ENCODE data around the gene ENOPH1. TPM values are rescaled to one million over a fixed set of nuclear protein-coding genes. Genes with fewer than 3 reads are reported as not detected.

The ENOPH1 gene
- total RNA-seq, 3 donors from 2014 or later (not counting 1 experiment from before 2014, with no cell fraction given): 21.0 to 26.1 (median 25.0) TPM

DNA sequence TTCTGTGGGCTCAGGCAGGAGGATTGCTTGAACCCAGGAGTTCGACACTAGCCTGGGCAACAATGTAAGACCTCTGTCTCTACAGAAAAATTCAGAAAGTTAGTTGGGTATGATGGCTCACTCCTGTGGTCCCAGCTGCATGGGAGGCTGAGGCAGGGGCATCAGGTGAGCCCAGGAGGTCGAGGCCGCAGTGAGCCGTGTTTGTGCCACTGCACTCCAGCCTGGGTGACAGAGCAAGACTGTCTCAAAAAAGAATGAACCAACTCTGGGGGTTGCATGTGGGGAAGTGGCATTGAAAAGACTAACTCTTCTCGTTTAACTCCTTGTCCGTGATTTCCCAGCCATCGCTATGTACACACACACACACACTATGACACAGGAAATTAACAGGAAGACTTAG is 26.9 kb downstream of the ENOPH1 start:
- H3K27ac ChIP-seq (ENCODE audit: low read length): no peak overlapping the region
- ATAC-seq (no peak), DNase-seq (no peak)
- intact Hi-C loops (cut with micrococcal nuclease): no loop called here
- Mint-ChIP-seq H3K4me3 (no peak overlapping the region), H3K4me1 (no peaks in the 10 kb centered on the region), H3K36me3 (peaks cover 7% of the 10 kb centered on the region), H3K27ac (no peak overlapping the region), H3K9me3 (no peaks in the 10 kb centered on the region), H3K27me3 (ENCODE audit: low read depth in 2 of 2) (no peaks in the 10 kb centered on the region)
- no peak overlapping the region for H3K4me3 ChIP-seq (ENCODE audit: low read length)
- no peaks in the 10 kb centered on the region for H3K4me1 ChIP-seq (ENCODE audit: control insufficient read depth, insufficient read depth, low read length)
- H3K27me3 ChIP-seq (ENCODE audit: control insufficient read depth, insufficient read depth, low read length): no peaks in the 10 kb centered on the region
- peaks cover 75% of the 10 kb centered on the region for H3K36me3 ChIP-seq (ENCODE audit: control insufficient read depth, insufficient read depth, low read length)
- no peaks in the 10 kb centered on the region for H3K9me3 ChIP-seq (ENCODE audit: control insufficient read depth, insufficient read depth, low read length)
- 99% methylated on average over 4 of the region's 7 CpGs for WGBS (ENCODE audit: insufficient coverage)
- TF ChIP-seq, protein P1, sequence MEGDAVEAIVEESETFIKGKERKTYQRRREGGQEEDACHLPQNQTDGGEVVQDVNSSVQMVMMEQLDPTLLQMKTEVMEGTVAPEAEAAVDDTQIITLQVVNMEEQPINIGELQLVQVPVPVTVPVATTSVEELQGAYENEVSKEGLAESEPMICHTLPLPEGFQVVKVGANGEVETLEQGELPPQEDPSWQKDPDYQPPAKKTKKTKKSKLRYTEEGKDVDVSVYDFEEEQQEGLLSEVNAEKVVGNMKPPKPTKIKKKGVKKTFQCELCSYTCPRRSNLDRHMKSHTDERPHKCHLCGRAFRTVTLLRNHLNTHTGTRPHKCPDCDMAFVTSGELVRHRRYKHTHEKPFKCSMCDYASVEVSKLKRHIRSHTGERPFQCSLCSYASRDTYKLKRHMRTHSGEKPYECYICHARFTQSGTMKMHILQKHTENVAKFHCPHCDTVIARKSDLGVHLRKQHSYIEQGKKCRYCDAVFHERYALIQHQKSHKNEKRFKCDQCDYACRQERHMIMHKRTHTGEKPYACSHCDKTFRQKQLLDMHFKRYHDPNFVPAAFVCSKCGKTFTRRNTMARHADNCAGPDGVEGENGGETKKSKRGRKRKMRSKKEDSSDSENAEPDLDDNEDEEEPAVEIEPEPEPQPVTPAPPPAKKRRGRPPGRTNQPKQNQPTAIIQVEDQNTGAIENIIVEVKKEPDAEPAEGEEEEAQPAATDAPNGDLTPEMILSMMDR (IDR thresholded peaks at IDR 0.05): no peak

DNA sequence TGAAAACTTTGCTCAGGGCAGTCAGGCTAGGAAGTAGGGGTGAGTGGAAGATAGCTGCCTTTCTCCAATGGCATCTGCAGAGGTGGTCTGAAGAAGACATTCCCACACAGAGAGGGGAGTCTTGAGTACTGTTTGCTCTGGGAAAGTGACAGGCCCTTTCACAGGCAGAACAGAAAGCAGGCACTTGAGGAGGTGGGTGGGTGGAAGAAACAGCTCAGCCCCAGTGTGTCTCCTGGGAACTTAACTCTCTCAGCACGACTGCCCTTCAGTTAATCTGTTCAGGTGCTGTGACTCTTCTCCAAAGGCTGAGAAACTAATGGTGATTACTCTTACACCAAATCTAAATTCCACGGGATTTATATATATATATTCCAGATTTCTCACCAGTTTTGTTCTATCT is 28.3 kb downstream of the ENOPH1 start:
- H3K4me1 Mint-ChIP-seq: no peaks in the 10 kb centered on the region
- H3K9me3 Mint-ChIP-seq: no peaks in the 10 kb centered on the region
- Histone ChIP-seq H3K27me3 (ENCODE audit: control insufficient read depth, insufficient read depth, low read length) (no peaks in the 10 kb centered on the region), H3K27ac (ENCODE audit: low read length) (no peak overlapping the region), H3K9me3 (ENCODE audit: control insufficient read depth, insufficient read depth, low read length) (no peaks in the 10 kb centered on the region), H3K36me3 (ENCODE audit: control insufficient read depth, insufficient read depth, low read length) (peaks cover 69% of the 10 kb centered on the region), H3K4me1 (ENCODE audit: control insufficient read depth, insufficient read depth, low read length) (no peaks in the 10 kb centered on the region), H3K4me3 (ENCODE audit: low read length) (no peak overlapping the region)
- no peak overlapping the region for H3K27ac Mint-ChIP-seq
- TF ChIP-seq, protein P1 (IDR thresholded peaks at IDR 0.05): no peak
- ATAC-seq (no peak), DNase-seq (no peak)
- 85% methylated on average over 2 of the region's 2 CpGs for WGBS (ENCODE audit: insufficient coverage)
- no peak overlapping the region for H3K4me3 Mint-ChIP-seq
- intact Hi-C loops (cut with micrococcal nuclease): no loop called here
- no peaks in the 10 kb centered on the region for H3K27me3 Mint-ChIP-seq (ENCODE audit: low read depth in 2 of 2)
- H3K36me3 Mint-ChIP-seq: peaks cover 7% of the 10 kb centered on the region

DNA sequence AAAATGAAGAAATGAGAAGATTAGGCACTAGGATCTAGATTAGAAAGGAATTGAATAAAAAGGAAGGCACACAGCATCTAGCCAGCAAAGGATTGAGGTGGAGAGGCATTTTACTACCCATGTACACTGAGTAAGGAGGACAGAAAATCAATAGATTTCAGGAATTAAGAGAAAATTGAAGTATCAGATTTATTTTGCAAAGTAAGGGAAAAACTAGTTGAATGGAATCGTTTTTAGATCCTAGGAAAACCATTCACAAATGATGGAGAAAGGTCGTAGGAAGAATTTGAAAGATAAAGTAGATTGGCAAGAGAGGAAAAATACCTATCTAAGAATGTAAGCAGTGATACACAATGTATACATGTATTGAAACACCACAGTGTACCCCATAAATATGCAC is 31.3 kb downstream of the ENOPH1 start:
- Mint-ChIP-seq H3K27me3 (ENCODE audit: low read depth in 2 of 2) (no peaks in the 10 kb centered on the region), H3K9me3 (no peaks in the 10 kb centered on the region), H3K27ac (no peak overlapping the region), H3K36me3 (peaks cover 7% of the 10 kb centered on the region), H3K4me3 (no peak overlapping the region), H3K4me1 (no peaks in the 10 kb centered on the region)
- TF ChIP-seq, protein P1 (IDR thresholded peaks at IDR 0.05): no peak
- no peak for DNase-seq
- Histone ChIP-seq H3K4me3 (ENCODE audit: low read length) (no peak overlapping the region), H3K27ac (ENCODE audit: low read length) (no peak overlapping the region), H3K9me3 (ENCODE audit: control insufficient read depth, insufficient read depth, low read length) (no peaks in the 10 kb centered on the region), H3K27me3 (ENCODE audit: control insufficient read depth, insufficient read depth, low read length) (no peaks in the 10 kb centered on the region), H3K4me1 (ENCODE audit: control insufficient read depth, insufficient read depth, low read length) (no peaks in the 10 kb centered on the region), H3K36me3 (ENCODE audit: control insufficient read depth, insufficient read depth, low read length) (peaks cover 51% of the 10 kb centered on the region)
- ATAC-seq: no peak
- intact Hi-C loops (cut with micrococcal nuclease): loop anchor here (10.0 kb wide), 1 partner anchor 823 kb away; the partner anchor contains the start of gene COQ2
- 83% methylated on average over 1 of the region's 2 CpGs for WGBS (ENCODE audit: insufficient coverage)

DNA sequence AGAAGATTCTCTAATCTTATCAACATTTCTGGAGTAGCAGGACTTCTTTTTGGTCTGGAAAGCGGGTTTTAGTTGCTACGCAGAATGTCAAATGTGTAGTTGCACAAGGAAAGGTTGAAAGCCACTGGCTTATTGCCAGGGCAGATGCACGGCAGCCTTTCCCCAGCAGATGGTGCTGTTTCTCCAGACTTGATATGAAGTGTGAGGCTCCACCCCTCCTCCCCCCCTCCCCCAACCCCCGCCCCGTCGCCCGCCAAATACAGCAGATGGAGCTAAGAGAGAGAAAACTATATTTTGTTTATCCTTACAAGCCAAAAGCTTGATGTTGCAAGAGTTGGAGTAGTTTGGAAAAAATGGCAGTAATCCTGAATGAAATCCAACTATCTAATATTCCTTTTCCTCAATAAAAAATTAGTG is 32.0 kb downstream of the ENOPH1 start:
- Histone ChIP-seq H3K4me3 (ENCODE audit: low read length) (no peak overlapping the region), H3K9me3 (ENCODE audit: control insufficient read depth, insufficient read depth, low read length) (no peaks in the 10 kb centered on the region), H3K27ac (ENCODE audit: low read length) (no peak overlapping the region), H3K36me3 (ENCODE audit: control insufficient read depth, insufficient read depth, low read length) (peaks cover 44% of the 10 kb centered on the region), H3K4me1 (ENCODE audit: control insufficient read depth, insufficient read depth, low read length) (no peaks in the 10 kb centered on the region), H3K27me3 (ENCODE audit: control insufficient read depth, insufficient read depth, low read length) (no peaks in the 10 kb centered on the region)
- no peaks in the 10 kb centered on the region for H3K4me1 Mint-ChIP-seq
- peaks cover 7% of the 10 kb centered on the region for H3K36me3 Mint-ChIP-seq
- no peak overlapping the region for H3K27ac Mint-ChIP-seq
- intact Hi-C loops (cut with micrococcal nuclease): loop anchor here (10.0 kb wide), 1 partner anchor 822 kb away; the partner anchor contains the start of gene COQ2
- no peak overlapping the region for H3K4me3 Mint-ChIP-seq
- TF ChIP-seq, protein P1 (IDR thresholded peaks at IDR 0.05): peak; percentile 74
- WGBS (ENCODE audit: insufficient coverage): 61% methylated on average over 2 of the region's 7 CpGs
- no peaks in the 10 kb centered on the region for H3K9me3 Mint-ChIP-seq
- ATAC-seq (peak; percentile 90 to 100 (median 99)), DNase-seq (peak; percentile 75 to 91)
- no peaks in the 10 kb centered on the region for H3K27me3 Mint-ChIP-seq (ENCODE audit: low read depth in 2 of 2)
